Hippocampal formation (tissue), 2 donors: ENCODE results near the gene DDX49.
A peak's percentile ranks its signal among the peaks of the same experiment; 100 is the strongest.
"Not testable (repeated sequence)": the region's sequence is repeated elsewhere in the genome, so short reads cannot be mapped to it uniquely, and the experiment has no call there.

ENCODE experiments used
- DNase-seq, 2 donors: peaks; one replicate each; lab custom pipeline; 2025; lab: John Stamatoyannopoulos, UW

DDX49 gene

GRCh38 chr19:18941628-18942354 is 22.3 kb downstream of the DDX49 start:
- DNase-seq: no peak

GRCh38 chr19:18942692-18943091 is 23.2 kb downstream of the DDX49 start:
- no peak for DNase-seq

GRCh38 chr19:18943465-18943864 is 23.9 kb downstream of the DDX49 start:
- no peak for DNase-seq

- no peak for DNase-seq
These were observed 25.8 kb downstream of the DDX49 start for GRCh38 chr19:18945297-18945696.

- no peak for DNase-seq
These were observed 26.8 kb downstream of the DDX49 start for GRCh38 chr19:18946335-18946734.

- DNase-seq: no peak
These were observed 27.4 kb downstream of the DDX49 start for GRCh38 chr19:18946918-18947317.

- no peak for DNase-seq
These were observed 28.8 kb downstream of the DDX49 start for GRCh38 chr19:18948075-18948975.

GRCh38 chr19:18948976-18949356 is 29.5 kb downstream of the DDX49 start:
- DNase-seq: no peak

- no peak for DNase-seq
These were observed 30.3 kb downstream of the DDX49 start for GRCh38 chr19:18949858-18950257.

GRCh38 chr19:18951721-18952281 is 32.3 kb downstream of the DDX49 start:
- DNase-seq: no peak

- not testable (repeated sequence) for DNase-seq
These were observed 33.0 kb downstream of the DDX49 start for GRCh38 chr19:18952364-18953003.

- DNase-seq: no peak
These were observed 34.6 kb downstream of the DDX49 start for GRCh38 chr19:18954094-18954493.

- DNase-seq: no peak
These were observed 35.5 kb downstream of the DDX49 start for GRCh38 chr19:18955042-18955441.

GRCh38 chr19:18960370-18960769 is 40.9 kb downstream of the DDX49 start:
- DNase-seq: no peak

GRCh38 chr19:18961767-18962620 is 42.5 kb downstream of the DDX49 start:
- no peak for DNase-seq

GRCh38 chr19:18964121-18964520 is 44.6 kb downstream of the DDX49 start:
- DNase-seq: no peak

- no peak for DNase-seq
These were observed 46.8 kb downstream of the DDX49 start for GRCh38 chr19:18966307-18966706.

GRCh38 chr19:18967358-18968146 is 48.0 kb downstream of the DDX49 start:
- DNase-seq: peak in 1 of 2 donors; percentile 16

GRCh38 chr19:18969931-18970659 is 50.6 kb downstream of the DDX49 start:
- no peak for DNase-seq

GRCh38 chr19:18972301-18972811 is 52.8 kb downstream of the DDX49 start:
- no peak for DNase-seq
